GM19193 (cell line): ENCODE results near the gene BPHL.

ENCODE experiments used
- POLR2A ChIP-seq: IDR thresholded peaks from 4 replicates; pipeline ENCODE4 v1.6.1; 2011; ENCODE audit not compliant: insufficient read depth, insufficient read length; ENCODE audit errors: extremely low read depth

The BPHL gene

DNA sequence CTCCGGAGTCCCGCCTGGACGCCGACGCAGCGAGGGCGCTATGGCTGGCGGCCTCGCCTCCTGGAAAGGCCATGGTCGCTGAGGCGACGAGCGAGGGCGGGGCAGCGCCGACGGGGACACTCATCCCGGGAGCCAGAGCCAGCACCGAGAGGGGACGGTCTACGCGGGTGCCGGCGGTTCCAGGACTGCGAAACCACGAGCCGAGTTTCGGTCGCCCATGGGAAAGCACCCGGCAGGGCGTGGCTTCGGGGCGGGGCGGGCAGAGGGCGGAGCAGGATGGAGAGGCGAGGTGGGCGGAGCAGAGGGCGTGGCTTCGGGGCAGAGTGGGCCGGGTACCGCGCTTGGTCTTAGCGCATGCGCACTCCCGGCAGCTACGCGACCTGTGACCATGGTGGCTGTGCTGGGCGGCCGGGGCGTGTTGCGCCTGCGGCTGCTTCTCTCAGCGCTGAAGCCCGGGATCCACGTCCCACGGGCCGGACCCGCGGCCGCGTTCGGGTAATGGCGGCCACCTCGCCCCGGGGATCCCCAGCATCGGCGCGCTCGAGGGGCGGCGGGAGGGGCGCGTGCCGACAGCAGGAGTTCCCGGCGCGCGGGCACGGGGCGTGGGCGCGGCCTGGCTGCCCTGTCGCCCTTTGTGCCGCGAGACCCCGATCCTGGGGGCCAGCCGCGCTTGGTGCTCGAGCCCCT, at the start of gene BPHL:
Gene BPHL, plus strand, starts transcription at position 359 of the 687 bp plus-strand sequence. Its CDS starts 30 bp downstream, at position 389.
- peak; percentile 79 for TF ChIP-seq POLR2A

GRCh38 chr6:3071568-3071967, 46.9 kb upstream of the BPHL start:
- TF ChIP-seq POLR2A = no peak

GRCh38 chr6:3072798-3073197, 45.7 kb upstream of the BPHL start:
- no peak for TF ChIP-seq POLR2A

GRCh38 chr6:3073382-3073781, 45.1 kb upstream of the BPHL start:
- TF ChIP-seq POLR2A = no peak

GRCh38 chr6:3075772-3076113, 42.8 kb upstream of the BPHL start:
- no peak for TF ChIP-seq POLR2A

- TF ChIP-seq POLR2A = no peak
Observed at GRCh38 chr6:3076320-3076719, 42.2 kb upstream of the BPHL start.

- TF ChIP-seq POLR2A = no peak
Observed at GRCh38 chr6:3077430-3077829, 41.1 kb upstream of the BPHL start.

DNA sequence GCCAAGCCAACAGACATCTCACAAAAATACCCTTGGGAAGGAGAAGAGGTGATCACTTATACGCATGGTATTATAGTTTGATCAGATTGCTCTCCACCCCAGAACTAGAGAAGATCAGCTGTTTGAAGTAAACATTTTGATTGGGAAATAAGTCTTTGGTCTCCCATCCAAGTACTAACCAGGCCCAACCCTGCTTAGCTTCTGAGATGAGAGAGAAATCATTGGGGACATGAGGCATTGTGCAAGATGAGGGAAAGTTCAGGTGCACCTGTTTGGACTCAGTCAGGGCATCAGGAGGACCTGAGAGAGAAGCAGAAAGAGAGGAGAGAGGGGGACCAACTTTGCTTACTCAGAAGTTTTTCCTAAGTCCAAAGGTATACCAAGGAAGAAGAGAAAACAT, 38.8 kb upstream of the BPHL start:
- TF ChIP-seq POLR2A = no peak

DNA sequence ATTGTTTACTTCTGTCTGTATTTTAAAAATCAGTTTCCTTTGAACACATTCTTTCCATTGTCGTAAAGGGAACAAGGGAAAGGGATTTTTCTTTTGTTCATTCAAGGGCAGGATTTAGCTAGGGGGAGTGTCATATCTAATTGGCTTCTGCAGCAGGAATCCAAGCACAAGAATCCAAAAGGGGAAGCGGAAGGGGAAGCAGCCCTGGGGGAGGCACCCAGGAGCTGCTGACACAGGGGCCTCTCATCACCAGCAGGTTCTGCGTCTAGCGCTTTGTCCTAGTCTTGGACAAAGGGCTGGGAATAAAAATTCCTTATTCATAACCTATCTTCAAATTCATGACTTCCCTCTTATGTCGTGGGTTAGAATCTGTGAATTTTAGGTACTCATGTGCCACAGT, 36.6 kb upstream of the BPHL start:
- TF ChIP-seq POLR2A = no peak

DNA sequence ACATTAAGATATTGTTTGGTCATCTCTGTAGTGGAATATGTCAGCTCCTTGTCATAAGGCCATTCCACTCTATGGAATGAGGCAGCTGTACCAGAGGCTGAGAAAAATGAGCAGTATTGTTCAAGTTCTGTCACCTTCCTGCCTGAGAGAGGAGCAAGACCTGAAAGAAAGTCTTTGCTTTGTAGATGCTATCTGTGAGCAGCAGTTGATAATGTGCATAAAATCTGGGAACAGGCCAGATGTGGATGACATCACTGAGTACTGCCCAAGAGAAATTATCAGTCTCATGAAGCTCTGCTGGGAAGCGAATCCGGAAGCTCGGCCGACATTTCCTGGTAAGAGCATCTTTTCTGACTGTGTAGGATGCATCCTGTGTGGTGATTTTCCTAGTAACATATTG, 33.4 kb upstream of the BPHL start:
- no peak for TF ChIP-seq POLR2A

GRCh38 chr6:3086282-3086946, 32.1 kb upstream of the BPHL start:
- TF ChIP-seq POLR2A = no peak

- no peak for TF ChIP-seq POLR2A
Observed at GRCh38 chr6:3088446-3088845, 30.1 kb upstream of the BPHL start.

GRCh38 chr6:3088968-3089367, 29.5 kb upstream of the BPHL start:
- no peak for TF ChIP-seq POLR2A

DNA sequence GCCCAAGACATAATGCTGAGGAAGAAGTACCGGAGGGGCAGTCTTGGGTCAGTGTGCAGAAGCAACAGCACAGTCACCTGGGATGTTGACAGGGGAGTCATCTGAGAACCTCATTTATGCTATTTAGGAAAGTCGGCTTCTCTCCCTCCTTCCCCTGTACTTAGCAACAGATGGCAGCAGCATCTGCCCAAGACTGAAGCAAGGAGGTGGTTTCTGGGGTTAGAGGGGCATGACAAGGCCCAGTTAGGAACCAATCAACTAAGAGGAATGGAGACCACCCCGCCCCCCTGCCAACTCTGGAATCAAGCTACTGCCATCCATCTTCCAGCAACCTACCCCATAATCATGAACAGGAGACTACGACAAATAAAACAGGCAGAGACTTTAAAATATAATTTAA, 28.5 kb upstream of the BPHL start:
- TF ChIP-seq POLR2A = no peak

- no peak for TF ChIP-seq POLR2A
Observed at GRCh38 chr6:3094815-3095214, 23.7 kb upstream of the BPHL start.

GRCh38 chr6:3102875-3103274, 15.6 kb upstream of the BPHL start:
- TF ChIP-seq POLR2A = no peak

DNA sequence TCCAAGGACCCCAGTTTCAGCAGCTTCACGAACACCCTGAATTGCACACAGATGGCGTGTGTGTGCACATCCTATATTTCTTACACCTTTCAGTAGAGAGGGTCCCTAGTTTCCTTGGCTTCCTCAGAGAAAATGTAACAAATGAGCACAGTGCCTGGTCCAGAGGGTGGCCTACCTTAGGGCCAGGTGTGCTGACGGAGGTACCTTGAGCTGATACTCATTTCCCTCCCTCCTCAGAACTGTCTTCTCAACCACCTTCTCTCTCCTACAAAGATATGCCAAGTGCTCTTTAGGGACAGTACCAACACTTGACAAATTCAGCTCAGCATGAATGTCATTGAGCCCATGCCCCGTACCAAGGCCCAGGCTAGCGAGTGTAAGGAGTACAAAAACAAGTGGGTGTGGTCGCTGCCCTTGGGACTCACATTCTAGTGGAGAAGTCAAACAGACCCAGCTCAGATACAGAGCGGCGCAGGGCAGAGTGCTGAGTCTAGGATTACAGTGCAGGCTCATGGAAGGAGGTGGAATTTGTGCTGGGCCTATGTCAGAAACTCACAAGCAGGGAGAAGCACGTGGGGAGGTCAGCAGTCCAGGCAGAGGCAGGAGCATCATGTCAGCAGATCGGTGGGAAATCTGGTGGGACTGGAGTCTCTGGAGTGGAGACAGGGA, 9.6 kb upstream of the BPHL start:
- no peak for TF ChIP-seq POLR2A

- no peak for TF ChIP-seq POLR2A
Observed at GRCh38 chr6:3109761-3110160, 8.8 kb upstream of the BPHL start.
